Measurements from ENCODE around the gene PLBD2.

PLBD2 gene

DNA sequence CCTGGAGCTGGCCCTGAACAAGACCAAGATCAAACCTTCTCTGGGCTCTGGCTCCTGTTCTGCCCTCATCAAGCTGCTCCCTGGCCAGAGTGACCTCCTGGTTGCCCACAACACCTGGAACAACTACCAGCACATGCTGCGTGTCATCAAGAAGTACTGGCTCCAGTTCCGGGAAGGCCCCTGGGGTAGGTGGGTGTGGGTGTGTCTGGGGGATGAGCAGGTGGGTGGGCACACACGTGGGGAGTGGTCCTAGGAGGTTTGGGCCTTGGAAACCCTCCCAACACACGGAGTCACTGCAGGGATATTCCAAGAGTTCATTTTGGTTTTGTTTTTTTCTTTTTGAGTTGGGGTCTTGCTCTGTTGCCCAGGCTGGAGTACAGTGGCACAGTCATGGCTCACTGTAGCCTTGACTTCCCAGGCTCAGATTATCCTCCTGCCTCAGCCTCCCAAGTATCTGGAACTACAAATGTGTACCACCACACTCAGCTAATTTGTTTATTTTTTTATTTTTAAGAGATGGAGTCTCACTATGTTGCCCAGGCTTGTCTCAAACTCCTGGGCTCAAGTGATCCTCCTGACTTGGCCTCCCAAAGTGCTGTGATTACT, 16.5 kb downstream of the PLBD2 start:
- no peaks in the 10 kb centered on the region for H3K27me3 ChIP-seq (ENCODE audit: control insufficient read depth, insufficient read depth, low read length)
- H3K36me3 ChIP-seq (ENCODE audit: control insufficient read depth, insufficient read depth, low read length), result no peaks in the 10 kb centered on the region
- H3K9ac ChIP-seq, result no peak overlapping the region
- no peaks in the 10 kb centered on the region for H3K79me2 ChIP-seq
- no peaks in the 10 kb centered on the region for H3K9me3 ChIP-seq (ENCODE audit: control insufficient read depth, low read length)
- H2AFZ ChIP-seq, result no peak overlapping the region
- no peak overlapping the region for H3K27ac ChIP-seq
- H3K4me2 ChIP-seq (ENCODE audit: low read length), result no peak overlapping the region
- TF ChIP-seq CTCF (IDR thresholded peaks at IDR 0.05), result no peak
- H3K4me3 ChIP-seq (ENCODE audit: low read depth, low read length), result no peak overlapping the region
- H3K4me1 ChIP-seq, result no peaks in the 10 kb centered on the region

DNA sequence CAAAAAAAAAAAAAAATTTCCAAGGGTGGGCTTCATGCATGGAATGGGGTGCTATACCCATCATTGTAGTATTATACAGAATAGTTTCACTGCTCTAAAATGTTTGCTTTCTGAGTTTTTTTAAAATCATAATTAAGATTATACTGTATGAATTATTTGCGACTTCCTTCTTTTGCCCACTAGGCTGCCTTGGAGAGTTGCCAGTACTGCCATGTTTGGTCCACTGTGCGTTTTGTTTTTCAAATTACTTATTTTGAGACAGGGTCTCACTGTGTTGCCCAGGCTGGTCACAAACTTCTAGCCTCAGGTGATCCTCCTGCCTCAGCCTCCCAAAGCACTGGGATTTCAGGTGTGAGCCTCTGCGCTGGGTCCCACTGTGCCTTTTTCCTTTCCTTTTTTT, 19.9 kb downstream of the PLBD2 start:
- Histone ChIP-seq H3K4me3 (ENCODE audit: low read depth, low read length) (no peak overlapping the region), H3K27ac (no peak overlapping the region), H2AFZ (no peak overlapping the region), H3K4me1 (no peaks in the 10 kb centered on the region), H3K9me3 (ENCODE audit: control insufficient read depth, low read length) (no peaks in the 10 kb centered on the region), H3K27me3 (ENCODE audit: control insufficient read depth, insufficient read depth, low read length) (no peaks in the 10 kb centered on the region), H3K79me2 (no peaks in the 10 kb centered on the region), H3K36me3 (ENCODE audit: control insufficient read depth, insufficient read depth, low read length) (no peaks in the 10 kb centered on the region), H3K9ac (no peak overlapping the region), H3K4me2 (ENCODE audit: low read length) (no peak overlapping the region)
- no peak for TF ChIP-seq CTCF (IDR thresholded peaks at IDR 0.05)

DNA sequence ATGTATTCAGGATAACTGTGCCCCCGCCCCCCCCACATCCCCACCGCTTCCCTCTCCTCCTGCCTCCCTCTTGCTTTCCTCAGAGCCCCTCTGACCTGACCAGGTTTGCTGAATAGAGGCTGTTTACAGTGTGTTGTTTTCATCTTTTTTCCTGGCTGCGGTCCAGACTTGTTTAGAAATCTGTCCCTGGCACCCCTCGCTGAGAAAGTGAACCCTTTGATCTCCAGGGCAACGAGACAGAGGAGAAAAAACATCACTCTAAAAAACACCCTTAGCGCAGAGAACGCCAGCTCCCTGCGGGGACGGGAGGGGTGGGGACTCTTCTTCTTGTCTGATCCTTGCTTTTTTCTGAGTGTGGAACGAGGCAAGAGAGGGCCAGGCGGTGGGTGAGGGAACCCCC, 22.8 kb downstream of the PLBD2 start:
- H3K79me2 ChIP-seq, result no peaks in the 10 kb centered on the region
- H2AFZ ChIP-seq, result no peak overlapping the region
- H3K4me2 ChIP-seq (ENCODE audit: low read length), result no peak overlapping the region
- H3K9me3 ChIP-seq (ENCODE audit: control insufficient read depth, low read length), result no peaks in the 10 kb centered on the region
- H3K9ac ChIP-seq, result no peak overlapping the region
- H3K27me3 ChIP-seq (ENCODE audit: control insufficient read depth, insufficient read depth, low read length), result no peaks in the 10 kb centered on the region
- no peak overlapping the region for H3K27ac ChIP-seq
- no peak for TF ChIP-seq CTCF (IDR thresholded peaks at IDR 0.05)
- H3K4me1 ChIP-seq, result no peaks in the 10 kb centered on the region
- no peaks in the 10 kb centered on the region for H3K36me3 ChIP-seq (ENCODE audit: control insufficient read depth, insufficient read depth, low read length)
- H3K4me3 ChIP-seq (ENCODE audit: low read depth, low read length), result no peak overlapping the region

DNA sequence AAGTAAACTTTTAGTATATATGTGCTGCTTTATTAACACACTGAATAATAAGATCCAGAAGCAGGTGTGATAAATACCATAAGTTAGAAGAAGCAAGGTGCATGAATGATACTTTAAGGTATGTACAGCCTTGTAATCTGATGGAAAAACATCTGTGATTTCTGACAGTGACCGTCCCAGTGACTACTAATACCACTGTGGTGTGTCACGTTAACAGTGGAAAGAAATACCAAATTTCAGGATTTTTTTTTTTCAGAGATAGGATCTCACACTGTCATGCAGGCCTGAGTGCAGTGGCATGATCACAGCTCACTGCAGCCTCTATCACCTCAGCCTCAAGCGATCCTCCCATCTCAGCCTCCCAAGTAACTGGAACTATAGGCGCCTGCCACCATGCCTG, 23.8 kb downstream of the PLBD2 start:
- H3K79me2 ChIP-seq, result no peaks in the 10 kb centered on the region
- no peaks in the 10 kb centered on the region for H3K4me1 ChIP-seq
- no peak overlapping the region for H3K4me3 ChIP-seq (ENCODE audit: low read depth, low read length)
- H2AFZ ChIP-seq, result no peak overlapping the region
- H3K9me3 ChIP-seq (ENCODE audit: control insufficient read depth, low read length), result no peaks in the 10 kb centered on the region
- no peaks in the 10 kb centered on the region for H3K36me3 ChIP-seq (ENCODE audit: control insufficient read depth, insufficient read depth, low read length)
- no peak for TF ChIP-seq CTCF (IDR thresholded peaks at IDR 0.05)
- no peak overlapping the region for H3K27ac ChIP-seq
- no peak overlapping the region for H3K4me2 ChIP-seq (ENCODE audit: low read length)
- no peaks in the 10 kb centered on the region for H3K27me3 ChIP-seq (ENCODE audit: control insufficient read depth, insufficient read depth, low read length)
- H3K9ac ChIP-seq, result no peak overlapping the region

DNA sequence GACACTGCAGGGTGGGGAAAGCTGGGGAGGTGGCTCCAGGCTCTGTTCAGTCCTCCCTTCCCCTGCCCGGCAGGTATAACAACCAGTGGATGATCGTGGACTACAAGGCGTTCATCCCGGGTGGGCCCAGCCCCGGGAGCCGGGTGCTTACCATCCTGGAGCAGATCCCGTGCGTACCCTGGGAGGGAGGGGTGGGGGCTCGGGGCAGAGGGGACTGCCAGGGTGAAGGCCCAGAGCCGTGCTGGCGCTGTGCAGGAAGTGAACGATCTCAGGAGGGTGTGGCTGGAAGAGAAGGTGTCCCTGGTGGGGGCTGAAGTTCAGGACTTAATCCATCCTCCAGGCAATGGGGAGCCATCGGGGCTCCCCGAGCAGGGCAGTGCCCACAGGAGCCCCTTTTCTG, 26.4 kb downstream of the PLBD2 start:
- no peaks in the 10 kb centered on the region for H3K9me3 ChIP-seq (ENCODE audit: control insufficient read depth, low read length)
- H3K4me1 ChIP-seq, result no peaks in the 10 kb centered on the region
- no peak overlapping the region for H3K27ac ChIP-seq
- no peak overlapping the region for H3K4me2 ChIP-seq (ENCODE audit: low read length)
- no peaks in the 10 kb centered on the region for H3K79me2 ChIP-seq
- TF ChIP-seq CTCF (IDR thresholded peaks at IDR 0.05), result no peak
- no peaks in the 10 kb centered on the region for H3K36me3 ChIP-seq (ENCODE audit: control insufficient read depth, insufficient read depth, low read length)
- H3K27me3 ChIP-seq (ENCODE audit: control insufficient read depth, insufficient read depth, low read length), result no peaks in the 10 kb centered on the region
- H3K4me3 ChIP-seq (ENCODE audit: low read depth, low read length), result no peak overlapping the region
- no peak overlapping the region for H3K9ac ChIP-seq
- no peak overlapping the region for H2AFZ ChIP-seq

Data from parathyroid adenoma (tissue), 2 donors.